AML-193 (cell line): ENCODE measurements around the gene MLLT1.

Experiments used
- DNase-seq, 2 experiments: peaks; one replicate each; lab custom pipeline; 2025; lab: John Stamatoyannopoulos, UW

Gene MLLT1

DNA sequence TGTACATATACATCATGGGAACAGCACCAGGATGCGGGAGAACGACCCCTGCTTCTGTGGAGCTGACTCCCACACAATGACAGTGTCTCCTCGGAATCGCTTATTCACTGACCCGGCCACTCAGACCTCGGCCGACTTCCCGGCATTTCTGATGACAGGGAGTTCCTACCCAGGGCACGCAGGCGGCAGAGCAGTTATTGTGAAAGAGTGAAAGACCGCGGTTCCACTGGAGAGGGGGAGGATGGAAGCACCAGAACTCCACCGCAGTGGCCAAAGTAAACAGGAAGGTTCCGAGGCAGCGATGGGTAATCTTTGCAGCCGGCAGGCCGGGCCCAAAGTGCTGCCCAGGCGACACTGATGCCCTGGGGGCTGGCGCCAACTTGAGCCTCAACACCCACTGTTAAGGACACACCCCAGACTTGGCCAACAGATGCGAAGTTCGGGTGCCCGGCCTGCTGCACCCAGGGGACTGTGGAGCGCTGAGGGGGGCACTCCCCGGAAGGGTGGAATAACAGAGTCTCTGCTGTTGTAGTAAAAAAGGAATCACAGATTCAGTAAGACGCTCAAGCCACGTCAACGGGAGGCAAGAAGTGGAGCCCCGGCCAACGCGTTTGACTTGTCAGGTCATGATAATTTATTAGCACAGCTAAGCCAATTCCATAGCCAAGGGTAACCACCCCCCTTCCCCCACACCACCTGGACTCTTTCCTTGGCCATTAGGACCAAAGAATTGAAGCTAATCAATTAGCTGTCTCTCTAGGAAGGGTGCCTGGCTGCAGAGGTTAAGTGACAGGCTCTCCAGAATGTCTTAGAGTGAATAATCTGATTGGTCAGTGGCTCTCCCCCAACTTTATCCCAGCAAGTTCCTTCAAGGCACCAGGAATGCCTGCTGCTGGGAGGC lies 5.8 kb downstream of the MLLT1 start:
- DNase-seq, result no peak

GRCh38 chr19:6272913-6273600 lies 6.7 kb downstream of the MLLT1 start:
- no peak for DNase-seq

DNA sequence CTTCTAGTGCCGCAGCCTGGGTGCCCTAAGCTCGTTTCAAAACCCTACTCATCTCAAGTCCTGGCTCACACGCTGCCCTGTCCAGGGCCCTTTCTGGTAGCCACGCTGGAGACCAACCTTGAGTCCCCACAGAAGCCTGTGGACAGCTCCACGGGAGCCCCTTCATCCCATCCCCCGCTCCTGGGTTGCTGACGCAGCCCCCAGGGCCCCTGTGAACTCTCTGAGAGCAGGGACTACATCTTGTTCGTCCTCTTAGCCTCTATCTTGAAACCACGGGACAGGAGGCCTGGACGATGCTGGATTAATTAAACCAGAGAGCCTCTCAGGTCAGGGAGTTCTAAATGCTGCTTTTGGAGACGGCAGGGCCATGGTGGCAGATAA lies 7.4 kb downstream of the MLLT1 start:
- no peak for DNase-seq

GRCh38 chr19:6271721-6272410 lies 7.9 kb downstream of the MLLT1 start:
- no peak for DNase-seq

DNA sequence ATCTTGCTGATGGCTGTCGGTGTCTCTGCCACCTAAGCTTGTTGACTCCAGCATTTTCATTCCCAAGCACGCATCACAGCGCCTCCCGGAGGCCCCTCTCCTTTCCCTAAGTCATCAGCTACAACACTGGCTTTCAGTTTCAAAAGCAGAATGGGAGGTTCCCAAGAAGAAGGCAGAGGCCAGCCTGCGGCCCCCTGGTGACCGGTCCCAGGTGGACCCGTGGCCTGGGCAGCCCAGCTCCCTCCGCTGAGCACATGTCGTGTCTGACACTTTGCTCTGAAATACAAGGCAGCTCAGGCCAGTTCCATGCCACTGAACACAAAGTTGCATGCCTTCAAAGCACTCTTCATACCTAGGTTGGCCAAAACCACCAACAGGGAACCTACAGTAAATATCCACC lies 8.5 kb downstream of the MLLT1 start:
- no peak for DNase-seq

DNA sequence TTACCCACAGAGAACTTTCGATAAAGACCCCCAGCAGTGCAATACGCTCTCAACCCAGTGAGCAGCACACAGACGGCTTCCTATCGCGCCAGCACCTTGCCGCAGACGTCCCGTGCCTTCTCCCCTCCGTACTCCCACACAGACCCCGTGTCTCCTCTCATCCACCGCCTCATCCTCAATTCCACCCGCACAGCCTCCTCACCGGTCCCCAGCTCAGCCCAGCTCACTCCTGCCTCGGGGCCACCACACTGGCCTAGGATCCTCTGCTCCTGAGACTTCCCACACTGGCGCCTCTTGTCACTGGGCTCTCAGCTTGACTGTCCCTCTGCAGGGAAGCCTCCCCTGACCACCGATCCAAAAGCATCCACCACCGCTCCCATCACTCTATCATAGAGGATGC lies 9.0 kb downstream of the MLLT1 start:
- no peak for DNase-seq

DNA sequence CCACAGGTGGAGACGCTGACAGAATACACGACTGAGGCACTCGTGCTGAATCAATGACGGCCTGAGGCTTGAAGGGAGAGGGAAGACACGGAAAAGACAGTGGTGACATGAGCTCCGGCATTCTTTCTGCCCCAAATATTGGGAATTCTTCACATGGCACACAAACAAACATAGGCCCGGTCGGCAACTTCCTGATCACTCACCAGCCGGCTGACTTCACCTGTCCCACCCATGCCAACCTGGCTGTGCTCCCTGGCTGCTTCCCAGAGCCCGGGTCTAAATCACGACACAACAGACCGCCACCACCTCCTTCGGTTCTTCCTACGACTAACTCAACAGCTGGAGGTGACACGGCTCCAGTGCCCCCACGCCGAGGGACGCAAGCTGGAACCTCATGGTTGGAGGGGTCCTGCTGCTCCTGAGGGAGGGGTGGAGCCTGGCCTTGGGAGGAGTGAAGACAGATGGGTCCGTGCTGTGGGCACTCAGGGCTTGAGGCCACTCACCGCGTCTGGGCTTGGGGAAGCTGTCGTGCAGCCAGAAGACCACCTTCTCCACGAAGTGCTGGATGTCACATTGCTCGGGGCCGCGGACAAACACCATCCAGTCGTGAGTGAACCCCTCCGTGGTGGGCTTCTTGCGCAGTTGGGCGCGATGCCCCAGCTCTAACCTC lies 9.6 kb downstream of the MLLT1 start:
- DNase-seq, result no peak

DNA sequence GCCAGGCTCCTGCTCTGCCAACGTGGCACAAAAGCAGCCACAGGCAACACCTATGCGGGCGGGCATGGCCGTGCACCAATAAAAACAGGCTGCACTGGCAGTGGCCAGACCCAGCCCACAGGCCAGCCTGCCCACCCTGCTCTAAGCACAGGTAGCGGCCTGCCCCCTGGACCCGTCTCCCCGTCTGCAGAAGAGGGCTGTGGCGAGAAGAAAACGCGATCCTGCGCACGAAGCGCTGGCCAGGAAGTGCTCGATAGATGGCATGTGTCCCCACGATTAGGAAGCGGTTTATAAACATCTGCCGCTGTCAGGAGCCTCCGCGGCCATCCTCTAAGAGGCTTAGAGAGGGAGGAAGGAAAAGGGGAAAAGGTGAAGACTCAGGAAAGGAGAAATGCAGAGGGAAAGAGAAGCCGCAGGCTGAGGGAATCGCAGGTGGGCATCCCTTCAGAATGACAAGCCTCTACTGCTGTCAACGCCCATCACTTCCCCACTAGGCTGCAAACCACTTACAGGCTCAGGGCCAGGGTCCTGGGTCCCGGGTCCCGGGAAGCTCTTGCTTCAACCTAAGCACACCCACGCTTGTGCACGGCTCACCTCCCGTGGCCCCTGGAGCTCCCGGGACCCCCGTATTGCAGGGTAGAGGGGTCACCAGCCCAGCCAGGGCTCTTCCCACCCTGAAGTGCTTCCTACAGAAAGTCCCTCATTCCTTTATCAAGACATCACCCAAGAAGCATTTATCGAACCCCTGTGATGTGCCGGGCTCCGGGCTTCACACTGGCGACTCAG lies 10.5 kb downstream of the MLLT1 start:
- DNase-seq, result no peak

- DNase-seq, result no peak
Measured at GRCh38 chr19:6268382-6268771, 11.4 kb downstream of the MLLT1 start.

GRCh38 chr19:6267552-6268381 lies 12.0 kb downstream of the MLLT1 start:
- DNase-seq, result no peak

GRCh38 chr19:6264803-6265202 lies 15.0 kb downstream of the MLLT1 start:
- no peak for DNase-seq

- DNase-seq, result no peak
Measured at GRCh38 chr19:6263735-6264444, 15.9 kb downstream of the MLLT1 start.

GRCh38 chr19:6263306-6263705 lies 16.5 kb downstream of the MLLT1 start:
- no peak for DNase-seq

DNA sequence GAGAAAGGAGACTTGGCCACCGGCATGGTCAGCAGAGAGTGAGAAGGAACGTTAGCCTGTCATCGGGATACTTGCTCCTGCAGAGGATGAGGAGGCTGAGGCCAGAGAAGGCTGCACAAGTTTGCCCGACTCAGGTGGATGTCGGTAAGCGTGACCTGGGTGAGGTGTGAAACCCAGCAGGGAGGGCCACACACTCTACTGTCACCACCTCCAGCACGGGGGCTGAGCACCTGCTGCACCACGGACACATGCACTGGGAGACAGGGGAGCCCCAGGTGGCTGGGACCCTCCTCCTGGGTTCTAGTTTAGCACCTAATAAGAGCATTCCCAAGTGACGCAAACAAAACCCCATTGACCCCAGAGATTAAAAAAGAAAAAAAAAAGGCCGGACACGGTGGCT lies 17.3 kb downstream of the MLLT1 start:
- no peak for DNase-seq

DNA sequence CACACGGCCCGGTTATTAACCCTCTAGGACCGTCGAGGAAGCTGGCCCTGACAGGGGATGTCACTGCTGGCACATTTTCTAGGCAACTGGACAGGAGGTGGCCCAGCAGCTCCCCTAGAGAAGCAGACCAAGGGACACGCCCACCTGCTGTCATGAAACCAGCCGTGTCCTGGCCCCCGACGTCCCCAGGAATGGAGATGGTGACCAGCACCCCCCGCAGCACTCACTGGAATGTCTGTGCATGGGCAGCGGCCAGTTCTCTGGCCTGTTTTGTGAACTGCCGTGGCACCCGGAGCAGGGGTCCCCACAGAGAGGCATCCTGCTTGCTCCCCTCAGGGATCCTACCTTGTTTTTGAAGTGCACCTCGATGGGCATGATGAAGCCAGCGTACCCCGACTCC lies 17.9 kb downstream of the MLLT1 start:
- DNase-seq, result no peak

- DNase-seq, result no peak
Measured at GRCh38 chr19:6260912-6261650, 18.7 kb downstream of the MLLT1 start.

- DNase-seq, result no peak
Measured at GRCh38 chr19:6260376-6260775, 19.4 kb downstream of the MLLT1 start.

DNA sequence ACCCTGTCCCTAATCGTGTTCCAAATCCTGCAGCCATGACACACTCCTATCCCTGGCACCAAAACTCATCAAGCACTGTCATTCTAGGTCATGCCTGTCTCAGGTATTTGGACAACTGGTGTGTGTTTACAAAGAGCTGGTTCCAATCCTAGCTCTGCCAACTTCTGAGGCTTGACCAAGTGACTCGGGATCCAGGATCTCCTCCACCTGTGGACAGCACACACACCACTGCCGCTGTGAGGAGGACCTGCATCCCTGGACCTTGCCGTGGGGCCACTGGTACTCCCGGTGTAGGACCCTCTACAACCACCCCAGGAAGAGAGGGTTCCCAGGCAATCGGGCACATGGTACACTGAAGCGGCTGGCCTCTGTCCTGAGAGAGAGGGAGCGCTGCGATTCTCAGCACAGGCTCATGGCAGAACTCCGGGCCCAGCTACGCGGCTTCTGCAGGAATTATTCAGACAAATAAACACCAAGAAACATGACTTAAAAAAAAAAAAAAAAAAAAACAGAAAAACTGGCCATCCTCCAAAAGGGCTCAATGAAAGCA lies 20.4 kb downstream of the MLLT1 start:
- no peak for DNase-seq

DNA sequence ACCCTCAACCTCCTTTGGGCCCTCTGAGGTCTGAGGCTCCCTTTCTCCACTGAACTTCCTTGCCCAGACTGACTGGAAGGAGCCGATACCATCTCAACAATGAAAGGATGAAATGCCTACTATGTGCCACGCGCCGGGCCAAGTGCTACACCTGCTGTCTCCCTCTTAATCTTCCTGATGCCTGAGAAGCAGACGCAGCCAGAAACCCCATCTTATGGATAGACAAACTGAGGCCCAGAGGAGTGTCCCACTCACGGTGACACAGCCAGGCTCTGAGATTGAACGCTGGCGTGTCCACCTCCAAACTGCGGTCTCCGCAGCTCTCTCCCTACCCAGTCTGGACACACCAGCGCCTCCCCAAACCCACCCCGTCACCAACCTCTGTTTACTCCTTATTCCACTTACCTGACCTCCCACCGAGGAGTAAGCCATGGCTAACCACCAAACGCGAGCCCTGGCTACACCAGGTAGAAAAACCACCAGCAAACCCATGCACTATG lies 20.9 kb downstream of the MLLT1 start:
- no peak for DNase-seq
